K562 (cell line): ENCODE measurements around the gene CEMIP. TPM values are rescaled to one million over a fixed set of nuclear protein-coding genes. Genes with fewer than 3 reads are reported as not detected.

Source experiments
- ATAC-seq: fragments of 200-7000 bp; cut with Tn5 transposase; 3 replicates; pipeline ENCODE4 v1.9.1; 2020; ENCODE audit warnings: moderate library complexity
- BruUV-seq: library from RNA; stranded (reverse); fragments of 400-500 nt; replicated peaks from 2 replicates; lab custom pipeline; 2021; lab: Mats Ljungman, UMichigan
- CTCF ChIA-PET: fragments of 300-600 bp; formaldehyde crosslinking; extraction: SDS; loops from one replicate; lab custom pipeline; 2021; ENCODE audit warnings: low intra/inter-chr PET ratio; lab: Yijun Ruan, JAX
- POLR2A ChIA-PET: fragments of 300-600, 350-650 bp; sonication (Branson Sonifier 250); formaldehyde crosslinking; extraction: SDS; loops from one replicate; lab custom pipeline; 2021; ENCODE audit warnings: antibody characterized with exemption, inconsistent platforms; lab: Yijun Ruan, JAX
- DNase-seq, 4 experiments: peaks; one replicate each; pipeline versions ENCODE4 v3.0.0 to v3.0.0-alpha.2; 2011 to 2018; ENCODE audit warnings: low spot score in 3 of 4, mixed read lengths in 3 of 4; ENCODE audit errors: extremely low read depth in 1 of 4
- FAIRE-seq: peaks from 2 replicates; lab custom pipeline; 2011; peaks lifted over from hg19 to GRCh38; lab: Jason Lieb, UNC
- H2AFZ ChIP-seq: 2 replicates; pipeline ENCODE4 v1.6.0; 2011; ENCODE audit warnings: low read depth, low read length, control low read depth, inconsistent platforms
- H3K27ac ChIP-seq: fragments of 200-600 bp; 3 replicates; pipeline ENCODE4 v1.8.0; 2011; ENCODE audit warnings: low read depth, mild to moderate bottlenecking, control low read depth, inconsistent platforms, low read length, moderate library complexity, mixed read lengths; ENCODE audit errors: extremely low read depth
- H3K27me3 ChIP-seq, 2 experiments: fragments of 300-600 bp in 1 of 2; 2 replicates in 1 of 2; 3 replicates in 1 of 2; pipeline versions ENCODE4 v1.6.0 to v1.8.0; 2011; ENCODE audit warnings: inconsistent platforms in 2 of 2, low read length in 2 of 2, mild to moderate bottlenecking in 1 of 2, mixed read lengths in 1 of 2, moderate library complexity in 1 of 2; ENCODE audit not compliant: control insufficient read depth in 2 of 2, insufficient read depth in 2 of 2
- H3K36me3 ChIP-seq: fragments of 300-600 bp; 3 replicates; pipeline ENCODE4 v1.8.0; 2011; ENCODE audit warnings: mild to moderate bottlenecking, low read length, inconsistent platforms; ENCODE audit not compliant: control insufficient read depth, insufficient read depth
- H3K4me1 ChIP-seq, 2 experiments: fragments of 200-600 bp in 1 of 2; replicated peaks in 1 of 2; 2 replicates in 1 of 2; 3 replicates in 1 of 2; pipeline versions ENCODE4 v1.5.1 to v1.8.0; 2011; ENCODE audit warnings: inconsistent platforms in 2 of 2, low read length in 2 of 2, mild to moderate bottlenecking in 1 of 2, mixed read lengths in 1 of 2, moderate library complexity in 1 of 2; ENCODE audit not compliant: control insufficient read depth in 2 of 2, insufficient read depth in 2 of 2
- H3K4me2 ChIP-seq: 2 replicates; pipeline ENCODE4 v1.6.1; 2011; ENCODE audit warnings: low read length, control low read depth, inconsistent platforms, mixed read lengths; ENCODE audit not compliant: insufficient read depth
- H3K4me3 ChIP-seq: fragments of 200-600 bp; sonication (generic), shearing (Covaris generic); 2 replicates; pipeline ENCODE4 v1.5.1; 2016; ENCODE audit warnings: control low read depth, inconsistent platforms
- H3K79me2 ChIP-seq: fragments of 200-600 bp; 3 replicates; pipeline ENCODE4 v1.8.0; 2011; ENCODE audit warnings: low read length, inconsistent platforms; ENCODE audit not compliant: control insufficient read depth, insufficient read depth
- H3K9ac ChIP-seq, 2 experiments: 2 replicates each; pipeline versions ENCODE4 v1.6.0 to v1.6.1; 2011; ENCODE audit warnings: low read depth in 2 of 2, low read length in 2 of 2, control low read depth in 1 of 2, inconsistent platforms in 1 of 2, mild to moderate bottlenecking in 1 of 2, mixed read lengths in 1 of 2; ENCODE audit not compliant: insufficient read depth in 1 of 2
- H3K9me1 ChIP-seq: one replicate; pipeline ENCODE4 v1.6.0; 2011; ENCODE audit warnings: inconsistent platforms, mild to moderate bottlenecking, low read length, moderate library complexity; ENCODE audit not compliant: control insufficient read depth, insufficient read depth
- H3K9me3 ChIP-seq: replicated peaks from 2 replicates; pipeline ENCODE4 v1.5.1; 2011; ENCODE audit warnings: low read depth, low read length, inconsistent platforms; ENCODE audit not compliant: control insufficient read depth, insufficient read depth
- H4K20me1 ChIP-seq: replicated peaks from 2 replicates; pipeline ENCODE4 v1.6.1; 2011; ENCODE audit warnings: low read length, inconsistent platforms, mixed read lengths; ENCODE audit not compliant: control insufficient read depth, insufficient read depth
- ASH1L ChIP-seq: fragments of 450-650 bp; IDR thresholded peaks from 2 replicates; pipeline ENCODE4 v1.6.1; 2018; ENCODE audit warnings: borderline replicate concordance, mild to moderate bottlenecking, low read depth; ENCODE audit not compliant: partially characterized antibody
- DACH1 ChIP-seq: fragments of 450-650 bp; IDR thresholded peaks from 2 replicates; pipeline ENCODE4 v1.6.1; 2018; ENCODE audit not compliant: partially characterized antibody
- EHMT2 ChIP-seq: fragments of 450-650 bp; IDR thresholded peaks from 2 replicates; pipeline ENCODE4 v1.6.1; 2018; ENCODE audit warnings: antibody characterized with exemption
- HDAC8 ChIP-seq: fragments of 450-650 bp; IDR thresholded peaks from 2 replicates; pipeline ENCODE4 v1.6.1; 2016; ENCODE audit warnings: mild to moderate bottlenecking, missing genetic modification characterization, moderate library complexity, missing compliant biosample characterization
- NFIC ChIP-seq: fragments of 450-650 bp; IDR thresholded peaks from 2 replicates; pipeline ENCODE4 v1.6.1; 2017; ENCODE audit warnings: mild to moderate bottlenecking, inconsistent platforms
- RBM22 ChIP-seq: fragments of 200-400 bp; formaldehyde crosslinking; IDR thresholded peaks from 2 replicates; pipeline ENCODE4 v1.6.1; 2018; ENCODE audit warnings: low read length, low read depth; ENCODE audit not compliant: poor library complexity, severe bottlenecking
- SMC3 ChIP-seq: conservative IDR thresholded peaks from 2 replicates; pipeline ENCODE4 v1.6.1; 2011; ENCODE audit warnings: low read depth, low read length, improper control_type of control experiment; ENCODE audit not compliant: insufficient read depth
- TFAM ChIP-seq: fragments of 250-450 bp; sonication (Bioruptor Pico); conservative IDR thresholded peaks from 2 replicates; pipeline ENCODE4 v1.5.0; 2021; ENCODE audit warnings: mild to moderate bottlenecking, moderate library complexity
- ZNF212 ChIP-seq: fragments of 450-650 bp; formaldehyde crosslinking; IDR thresholded peaks from 2 replicates; pipeline ENCODE4 v1.4.0; 2020; ENCODE audit warnings: mild to moderate bottlenecking
- ZNF780A ChIP-seq: fragments of 250-450 bp; sonication (Bioruptor Pico); IDR thresholded peaks from 2 replicates; pipeline ENCODE4 v1.5.0; 2021; ENCODE audit warnings: mild to moderate bottlenecking
- WGBS: fragments of 100-300 bp; shearing (Covaris generic); methylation state at CpG from one replicate; pipeline ENCODE4 v1.1.6; 2016; ENCODE audit warnings: low coverage, mixed read lengths; ENCODE audit not compliant: insufficient coverage; ENCODE audit errors: missing lambda C conversion rate; 5-methylcytosine and 5-hydroxymethylcytosine counted together
- in situ Hi-C: fragments of 300-500 bp; cut with MboI; formaldehyde crosslinking; loops from 4 replicates; pipeline ENCODE4 v1.15.0; 2018; ENCODE audit warnings: inconsistent platforms, mixed read lengths
- intact Hi-C: fragments of 100-400 bp; cut with micrococcal nuclease; formaldehyde crosslinking; loops from 2 replicates; pipeline ENCODE4 v1.14.2; 2022
- polyA plus RNA-seq, 8 experiments: library from polyadenylated mRNA; depleted of rRNA in 4 of 8; stranded (reverse) in 5 of 8; unstranded in 3 of 8; fragments of >200 nt; fragmentation: Nextera tagmentation in 2 of 8; fragmentation: Illumina TruSeq in 1 of 8; extraction: Ambion mirVana in 2 of 8; extraction: Trizol in 1 of 8; gene quantifications; 2 replicates each; pipeline versions ENCODE4 v1.2.1 to v1.2.3, GENCODE V29; 2011 to 2014; ENCODE audit warnings: inconsistent platforms in 1 of 8, missing spikeins in 1 of 8
- total RNA-seq, 7 experiments: library from RNA; depleted of rRNA in 6 of 7; stranded (reverse); fragments of >200 nt in 6 of 7; fragmentation: Illumina TruSeq in 2 of 7; extraction: Trizol in 2 of 7; gene quantifications; 2 replicates each; pipeline versions ENCODE4 v1.2.1 to v1.2.3, GENCODE V29; 2011 to 2021; ENCODE audit warnings: low replicate concordance in 1 of 7
- TF ChIP-seq, protein P1 (sequence below): fragments of 250-450 bp; sonication (Bioruptor Pico); IDR thresholded peaks from 2 replicates; pipeline ENCODE4 v1.5.0; 2021; ENCODE audit warnings: mild to moderate bottlenecking, borderline replicate concordance
- TF ChIP-seq, protein P2 (sequence below): IDR thresholded peaks from 2 replicates; pipeline ENCODE4 v1.6.1; 2011; ENCODE audit warnings: borderline replicate concordance, low read depth, mild to moderate bottlenecking, moderate library complexity, low read length; ENCODE audit not compliant: insufficient read depth, poor library complexity, severe bottlenecking
- TF ChIP-seq, protein P3 (sequence below), 3 experiments: fragments of 200-800 bp in 1 of 3; fragments of 250-450 bp in 1 of 3; fragments of 450-650 bp in 1 of 3; sonication (Bioruptor Pico) in 1 of 3; sonication (Bioruptor generic) in 1 of 3; formaldehyde crosslinking in 1 of 3; IDR thresholded peaks; 2 replicates each; pipeline versions ENCODE4 v1.6.1 to v1.8.0; 2016 to 2022; ENCODE audit warnings: mild to moderate bottlenecking in 2 of 3, missing genetic modification characterization in 2 of 3, missing compliant biosample characterization in 1 of 3, moderate library complexity in 1 of 3
- TF ChIP-seq, protein P4 (sequence below): sonication (generic); formaldehyde crosslinking; IDR thresholded peaks from 2 replicates; pipeline ENCODE4 v1.5.0; 2020; ENCODE audit warnings: missing genetic modification reagents

The CEMIP gene
- total and polyA plus RNA-seq, 9 of the 15 experiments (the other 6 are each of a cell fraction or from before 2014, with no cell fraction given), result 0.33 TPM; not detected in 8

DNA sequence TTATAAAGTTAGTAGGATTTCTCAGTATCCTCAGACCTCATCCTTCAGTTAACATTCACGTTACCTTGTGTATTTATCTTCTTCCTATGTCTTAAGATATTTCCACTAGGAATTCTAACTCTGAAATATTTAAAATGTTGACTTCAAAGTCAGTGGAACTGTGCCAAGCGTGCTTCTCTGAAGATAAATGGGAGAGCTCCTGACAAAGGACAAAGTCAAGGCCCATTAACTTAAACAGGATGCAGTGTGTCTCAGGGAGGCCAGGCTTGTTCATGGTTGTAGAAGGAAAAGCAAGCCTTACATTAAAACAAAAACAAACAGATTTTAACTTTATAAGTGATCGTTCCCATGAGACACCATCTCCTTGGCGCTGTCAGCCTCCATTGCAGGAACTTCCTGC, 42.6 kb upstream of the CEMIP start:
- FAIRE-seq (no peak), ATAC-seq (no peak), DNase-seq (no peak)
- H2AFZ ChIP-seq, result no peak overlapping the region
- H3K9me3 ChIP-seq, result no peaks in the 10 kb centered on the region
- no TSS peak for BruUV-seq
- no peaks in the 10 kb centered on the region for H3K36me3 ChIP-seq
- no peak overlapping the region for H3K4me2 ChIP-seq
- CTCF ChIA-PET, result no interaction called here
- 0% methylated on average over 4 of the region's 4 CpGs for WGBS
- in situ Hi-C loops (no loop called here), intact Hi-C loops (no loop called here)
- H4K20me1 ChIP-seq, result no peaks in the 10 kb centered on the region; the same call in 1 of the 2 replicates
- POLR2A ChIA-PET, result no interaction called here
- no peak overlapping the region for H3K9ac ChIP-seq
- H3K27me3 ChIP-seq, result peaks cover 9 to 30% of the 10 kb centered on the region in 2 experiments; a peak in 4 of 5 replicates
- H3K27ac ChIP-seq, result no peak overlapping the region
- H3K4me3 ChIP-seq, result no peak overlapping the region
- H3K4me1 ChIP-seq, result no peaks in the 10 kb centered on the region
- no peaks in the 10 kb centered on the region for H3K9me1 ChIP-seq
- H3K79me2 ChIP-seq, result no peaks in the 10 kb centered on the region
- TF ChIP-seq RBM22 (no peak), ZNF212 (CRISPR knock-in tag) (no peak), ASH1L (no peak), SMC3 (no peak), NFIC (no peak), DACH1 (no peak), EHMT2 (no peak), HDAC8 (tag) (no peak), ZNF780A (CRISPR knock-in tag) (no peak), TFAM (CRISPR knock-in tag) (no peak)
- TF ChIP-seq, protein P1, sequence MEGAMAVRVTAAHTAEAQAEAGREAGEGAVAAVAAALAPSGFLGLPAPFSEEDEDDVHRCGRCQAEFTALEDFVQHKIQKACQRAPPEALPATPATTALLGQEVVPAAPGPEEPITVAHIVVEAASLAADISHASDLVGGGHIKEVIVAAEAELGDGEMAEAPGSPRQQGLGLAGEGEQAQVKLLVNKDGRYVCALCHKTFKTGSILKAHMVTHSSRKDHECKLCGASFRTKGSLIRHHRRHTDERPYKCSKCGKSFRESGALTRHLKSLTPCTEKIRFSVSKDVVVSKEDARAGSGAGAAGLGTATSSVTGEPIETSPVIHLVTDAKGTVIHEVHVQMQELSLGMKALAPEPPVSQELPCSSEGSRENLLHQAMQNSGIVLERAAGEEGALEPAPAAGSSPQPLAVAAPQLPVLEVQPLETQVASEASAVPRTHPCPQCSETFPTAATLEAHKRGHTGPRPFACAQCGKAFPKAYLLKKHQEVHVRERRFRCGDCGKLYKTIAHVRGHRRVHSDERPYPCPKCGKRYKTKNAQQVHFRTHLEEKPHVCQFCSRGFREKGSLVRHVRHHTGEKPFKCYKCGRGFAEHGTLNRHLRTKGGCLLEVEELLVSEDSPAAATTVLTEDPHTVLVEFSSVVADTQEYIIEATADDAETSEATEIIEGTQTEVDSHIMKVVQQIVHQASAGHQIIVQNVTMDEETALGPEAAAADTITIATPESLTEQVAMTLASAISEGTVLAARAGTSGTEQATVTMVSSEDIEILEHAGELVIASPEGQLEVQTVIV (CRISPR knock-in tag), result no peak
- TF ChIP-seq, protein P2, sequence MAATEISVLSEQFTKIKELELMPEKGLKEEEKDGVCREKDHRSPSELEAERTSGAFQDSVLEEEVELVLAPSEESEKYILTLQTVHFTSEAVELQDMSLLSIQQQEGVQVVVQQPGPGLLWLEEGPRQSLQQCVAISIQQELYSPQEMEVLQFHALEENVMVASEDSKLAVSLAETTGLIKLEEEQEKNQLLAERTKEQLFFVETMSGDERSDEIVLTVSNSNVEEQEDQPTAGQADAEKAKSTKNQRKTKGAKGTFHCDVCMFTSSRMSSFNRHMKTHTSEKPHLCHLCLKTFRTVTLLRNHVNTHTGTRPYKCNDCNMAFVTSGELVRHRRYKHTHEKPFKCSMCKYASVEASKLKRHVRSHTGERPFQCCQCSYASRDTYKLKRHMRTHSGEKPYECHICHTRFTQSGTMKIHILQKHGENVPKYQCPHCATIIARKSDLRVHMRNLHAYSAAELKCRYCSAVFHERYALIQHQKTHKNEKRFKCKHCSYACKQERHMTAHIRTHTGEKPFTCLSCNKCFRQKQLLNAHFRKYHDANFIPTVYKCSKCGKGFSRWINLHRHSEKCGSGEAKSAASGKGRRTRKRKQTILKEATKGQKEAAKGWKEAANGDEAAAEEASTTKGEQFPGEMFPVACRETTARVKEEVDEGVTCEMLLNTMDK, result no peak
- TF ChIP-seq, protein P3, sequence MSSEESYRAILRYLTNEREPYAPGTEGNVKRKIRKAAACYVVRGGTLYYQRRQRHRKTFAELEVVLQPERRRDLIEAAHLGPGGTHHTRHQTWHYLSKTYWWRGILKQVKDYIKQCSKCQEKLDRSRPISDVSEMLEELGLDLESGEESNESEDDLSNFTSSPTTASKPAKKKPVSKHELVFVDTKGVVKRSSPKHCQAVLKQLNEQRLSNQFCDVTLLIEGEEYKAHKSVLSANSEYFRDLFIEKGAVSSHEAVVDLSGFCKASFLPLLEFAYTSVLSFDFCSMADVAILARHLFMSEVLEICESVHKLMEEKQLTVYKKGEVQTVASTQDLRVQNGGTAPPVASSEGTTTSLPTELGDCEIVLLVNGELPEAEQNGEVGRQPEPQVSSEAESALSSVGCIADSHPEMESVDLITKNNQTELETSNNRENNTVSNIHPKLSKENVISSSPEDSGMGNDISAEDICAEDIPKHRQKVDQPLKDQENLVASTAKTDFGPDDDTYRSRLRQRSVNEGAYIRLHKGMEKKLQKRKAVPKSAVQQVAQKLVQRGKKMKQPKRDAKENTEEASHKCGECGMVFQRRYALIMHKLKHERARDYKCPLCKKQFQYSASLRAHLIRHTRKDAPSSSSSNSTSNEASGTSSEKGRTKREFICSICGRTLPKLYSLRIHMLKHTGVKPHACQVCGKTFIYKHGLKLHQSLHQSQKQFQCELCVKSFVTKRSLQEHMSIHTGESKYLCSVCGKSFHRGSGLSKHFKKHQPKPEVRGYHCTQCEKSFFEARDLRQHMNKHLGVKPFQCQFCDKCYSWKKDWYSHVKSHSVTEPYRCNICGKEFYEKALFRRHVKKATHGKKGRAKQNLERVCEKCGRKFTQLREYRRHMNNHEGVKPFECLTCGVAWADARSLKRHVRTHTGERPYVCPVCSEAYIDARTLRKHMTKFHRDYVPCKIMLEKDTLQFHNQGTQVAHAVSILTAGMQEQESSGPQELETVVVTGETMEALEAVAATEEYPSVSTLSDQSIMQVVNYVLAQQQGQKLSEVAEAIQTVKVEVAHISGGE (CRISPR knock-in tag; IDR thresholded peaks at IDR 0.05), result no peak
- TF ChIP-seq, protein P4, sequence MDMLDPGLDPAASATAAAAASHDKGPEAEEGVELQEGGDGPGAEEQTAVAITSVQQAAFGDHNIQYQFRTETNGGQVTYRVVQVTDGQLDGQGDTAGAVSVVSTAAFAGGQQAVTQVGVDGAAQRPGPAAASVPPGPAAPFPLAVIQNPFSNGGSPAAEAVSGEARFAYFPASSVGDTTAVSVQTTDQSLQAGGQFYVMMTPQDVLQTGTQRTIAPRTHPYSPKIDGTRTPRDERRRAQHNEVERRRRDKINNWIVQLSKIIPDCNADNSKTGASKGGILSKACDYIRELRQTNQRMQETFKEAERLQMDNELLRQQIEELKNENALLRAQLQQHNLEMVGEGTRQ (CRISPR knock-in tag), result no peak
